Left ventricle myocardium inferior (tissue), 1 donor: ENCODE data around the gene GDAP1L1. TPM values are rescaled to one million over a fixed set of nuclear protein-coding genes. Genes with fewer than 3 reads are reported as not detected.

Source experiments
- DNase-seq: peaks from one replicate; pipeline ENCODE4 v3.0.0-alpha.2; 2020
- H3K27ac ChIP-seq: fragments of 200-600 bp; replicated peaks from 2 replicates; pipeline ENCODE4 v1.8.0; 2021
- H3K27me3 ChIP-seq: fragments of 200-600 bp; 2 replicates; pipeline ENCODE4 v1.8.0; 2021; ENCODE audit warnings: low read depth
- H3K36me3 ChIP-seq: fragments of 200-600 bp; 2 replicates; pipeline ENCODE4 v1.8.0; 2021
- H3K4me1 ChIP-seq: fragments of 200-600 bp; 2 replicates; pipeline ENCODE4 v1.8.0; 2021
- H3K4me3 ChIP-seq: fragments of 200-600 bp; 2 replicates; pipeline ENCODE4 v1.8.0; 2021; ENCODE audit warnings: mild to moderate bottlenecking, moderate library complexity
- H3K9me3 ChIP-seq: fragments of 200-600 bp; replicated peaks from 2 replicates; pipeline ENCODE4 v1.8.0; 2021
- CTCF ChIP-seq: fragments of 200-600 bp; IDR thresholded peaks from 2 replicates; pipeline ENCODE4 v1.8.0; 2021; ENCODE audit warnings: antibody characterized with exemption, mild to moderate bottlenecking, borderline replicate concordance
- intact Hi-C: fragments of 100-400 bp; cut with micrococcal nuclease; formaldehyde crosslinking; loops from one replicate; pipeline ENCODE4 v1.11.0; 2022
- long read RNA-seq: library from polyadenylated mRNA; unstranded; transcript quantifications from one replicate; pipeline ENCODE4 v2.0.0, GENCODE V29; 2021
- total RNA-seq: library from RNA; stranded (reverse); fragmentation: NEBNext Ultra II Directional; extraction: Animal tissue kit (Norgen Biotek cat#: 25700); gene quantifications from one replicate; pipeline ENCODE4 v1.2.1, GENCODE V29; 2021
- donor health status: DM: no; HTN: yes; CAD: no; lungs with severe emphysema.

Gene GDAP1L1
- total RNA-seq, result 0.55 TPM
- long read RNA-seq, partial matches to known transcripts, result 0 of 2 reads
- long read RNA-seq, other reads (novel, unspliced or antisense), result 1 of 2 reads

DNA sequence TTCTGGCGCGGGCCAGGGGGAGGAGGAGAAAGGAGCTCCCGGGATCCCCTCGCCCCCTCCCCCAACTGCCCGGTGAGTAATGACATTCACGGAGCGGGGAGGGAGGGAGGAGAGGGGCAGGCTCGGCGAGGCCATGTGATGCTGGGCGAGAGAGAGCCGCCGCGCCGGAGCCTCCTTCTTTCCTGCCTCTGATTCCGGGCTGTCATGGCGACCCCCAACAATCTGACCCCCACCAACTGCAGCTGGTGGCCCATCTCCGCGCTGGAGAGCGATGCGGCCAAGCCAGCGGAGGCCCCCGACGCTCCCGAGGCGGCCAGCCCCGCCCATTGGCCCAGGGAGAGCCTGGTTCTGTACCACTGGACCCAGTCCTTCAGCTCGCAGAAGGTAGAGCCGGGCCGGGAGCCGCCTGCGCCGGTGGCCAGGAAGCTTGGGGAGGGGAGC is at the start of gene GDAP1L1:
GDAP1L1 (plus strand) TSS at position 178 of the 441 bp plus-strand sequence; CDS start at position 205, 27 bp downstream.
- intact Hi-C loops, result no loop called here
- no peak for TF ChIP-seq CTCF
- H3K27ac ChIP-seq, result no peak within 1 kb of the TSS
- H3K27me3 ChIP-seq, result no peaks in the 10 kb centered on the region
- no peak for DNase-seq
- H3K9me3 ChIP-seq, result no peaks in the 10 kb centered on the region
- peak within 1 kb of the TSS; percentile 58 for H3K4me3 ChIP-seq
- H3K4me1 ChIP-seq, result peaks cover 14% of the 10 kb centered on the region
- H3K36me3 ChIP-seq, result no peaks in the 10 kb centered on the region

DNA sequence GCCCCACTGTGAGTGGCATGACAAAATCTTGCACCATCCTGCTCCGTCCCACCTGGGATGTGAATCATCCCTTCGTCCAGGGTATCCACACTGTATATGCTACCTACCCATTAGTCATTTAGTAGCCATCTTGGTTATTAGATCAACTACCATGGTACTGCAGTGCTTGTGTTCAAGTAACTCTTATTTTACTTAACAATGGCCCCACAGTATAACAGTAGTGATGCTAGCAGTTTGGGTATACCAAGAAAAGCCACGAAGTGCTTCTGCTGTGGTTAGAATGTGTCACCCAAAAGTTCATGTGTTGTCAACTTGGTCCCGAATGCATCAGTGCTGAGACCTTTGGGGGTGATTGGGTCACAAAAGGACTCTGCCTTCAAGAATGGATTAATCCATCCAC is 48.2 kb upstream of the GDAP1L1 start:
- H3K4me1 ChIP-seq, result peaks cover 48% of the 10 kb centered on the region
- H3K9me3 ChIP-seq, result no peaks in the 10 kb centered on the region
- intact Hi-C loops, result no loop called here
- H3K36me3 ChIP-seq, result peaks cover 74% of the 10 kb centered on the region
- H3K27me3 ChIP-seq, result no peaks in the 10 kb centered on the region
- TF ChIP-seq CTCF, result no peak
- no peak for DNase-seq
- no peak overlapping the region for H3K4me3 ChIP-seq
- H3K27ac ChIP-seq, result no peak overlapping the region

GRCh38 chr20:44199877-44200276 is 47.2 kb upstream of the GDAP1L1 start:
- no peaks in the 10 kb centered on the region for H3K27me3 ChIP-seq
- intact Hi-C loops, result no loop called here
- no peak for TF ChIP-seq CTCF
- peaks cover 78% of the 10 kb centered on the region for H3K36me3 ChIP-seq
- no peaks in the 10 kb centered on the region for H3K9me3 ChIP-seq
- no peak overlapping the region for H3K4me3 ChIP-seq
- H3K27ac ChIP-seq, result no peak overlapping the region
- no peak for DNase-seq
- H3K4me1 ChIP-seq, result peaks cover 58% of the 10 kb centered on the region

DNA sequence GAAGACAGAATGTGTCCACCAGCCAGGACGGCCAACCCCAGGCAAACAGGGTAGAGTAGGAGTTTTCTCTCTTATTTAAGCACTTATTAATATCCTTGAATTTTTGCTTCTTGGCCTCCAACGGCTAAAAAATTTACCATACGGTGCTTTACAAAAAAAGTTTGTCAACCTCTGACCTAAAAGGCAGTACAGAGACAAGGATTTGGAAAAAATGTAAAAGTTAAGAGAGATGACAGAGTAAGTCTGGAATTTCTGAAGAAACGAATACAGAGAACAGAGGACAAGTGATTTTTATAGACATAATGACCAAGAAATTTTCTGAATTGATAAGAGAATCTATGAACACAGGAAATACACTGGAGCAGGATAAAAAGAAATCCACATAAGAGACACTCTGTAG is 46.7 kb upstream of the GDAP1L1 start:
- H3K4me3 ChIP-seq, result no peak overlapping the region
- H3K4me1 ChIP-seq, result peaks cover 63% of the 10 kb centered on the region
- DNase-seq, result no peak
- no peak for TF ChIP-seq CTCF
- peak overlapping the region; percentile 96 for H3K27ac ChIP-seq
- H3K27me3 ChIP-seq, result no peaks in the 10 kb centered on the region
- intact Hi-C loops, result no loop called here
- H3K9me3 ChIP-seq, result no peaks in the 10 kb centered on the region
- peaks cover 82% of the 10 kb centered on the region for H3K36me3 ChIP-seq

DNA sequence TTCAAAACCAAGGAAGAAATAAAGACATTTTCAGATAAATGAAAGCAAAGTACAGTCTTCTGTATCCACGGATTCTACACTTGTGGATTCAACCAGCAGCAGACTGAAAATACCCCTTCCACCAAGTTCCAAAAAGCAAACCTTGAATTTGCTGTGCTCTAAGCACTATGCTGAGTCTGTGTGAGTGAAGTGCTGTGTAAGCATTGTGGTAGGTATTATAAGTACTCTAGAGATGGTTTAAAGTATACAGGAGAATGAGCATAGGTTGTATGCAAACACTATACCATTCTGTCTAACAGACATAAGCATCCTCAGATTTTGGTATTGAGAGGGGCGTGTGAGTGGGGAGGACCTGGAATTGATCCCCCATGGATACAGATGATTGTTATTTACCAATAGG is 46.1 kb upstream of the GDAP1L1 start:
- intact Hi-C loops, result no loop called here
- Histone ChIP-seq H3K4me3 (no peak overlapping the region), H3K27me3 (no peaks in the 10 kb centered on the region), H3K4me1 (peaks cover 68% of the 10 kb centered on the region), H3K36me3 (peaks cover 80% of the 10 kb centered on the region), H3K27ac (peak overlapping the region; percentile 96), H3K9me3 (no peaks in the 10 kb centered on the region)
- no peak for TF ChIP-seq CTCF
- no peak for DNase-seq
